Measurements from ENCODE around the gene STRA8.

Gene STRA8

DNA sequence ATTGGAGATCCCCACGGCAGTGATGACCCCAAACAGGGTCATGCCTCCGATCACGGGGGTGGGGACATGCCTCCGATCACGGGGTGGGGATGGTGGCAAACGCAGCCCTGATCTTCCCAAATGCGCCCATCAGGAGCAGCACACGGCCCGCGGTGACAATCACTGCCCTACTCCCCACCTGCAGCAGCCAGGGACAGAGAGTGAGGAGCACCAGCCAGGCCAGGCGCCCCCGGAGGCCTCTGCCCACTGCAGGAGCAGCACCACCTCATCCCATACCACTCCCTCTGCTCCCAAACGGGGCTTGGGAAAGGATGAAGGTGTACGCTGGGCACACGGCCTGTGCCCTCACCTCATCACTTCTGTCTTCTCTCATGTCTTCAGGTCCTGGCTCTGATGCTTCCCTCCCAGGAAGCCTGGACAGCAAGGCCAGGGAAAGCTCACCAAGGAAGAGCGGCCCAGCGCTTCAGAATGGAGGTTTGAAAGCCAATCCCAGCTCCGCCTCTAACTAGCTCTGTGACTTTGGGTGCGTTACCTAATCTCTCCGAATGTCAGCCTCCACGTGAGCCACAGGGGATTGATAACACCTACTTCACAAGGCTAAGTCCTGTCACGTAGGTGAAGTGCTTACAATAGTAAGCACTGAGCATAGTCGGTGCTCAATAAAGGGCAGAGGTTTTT lies 37.1 kb downstream of the STRA8 start:
- DNase-seq, result no peak

DNA sequence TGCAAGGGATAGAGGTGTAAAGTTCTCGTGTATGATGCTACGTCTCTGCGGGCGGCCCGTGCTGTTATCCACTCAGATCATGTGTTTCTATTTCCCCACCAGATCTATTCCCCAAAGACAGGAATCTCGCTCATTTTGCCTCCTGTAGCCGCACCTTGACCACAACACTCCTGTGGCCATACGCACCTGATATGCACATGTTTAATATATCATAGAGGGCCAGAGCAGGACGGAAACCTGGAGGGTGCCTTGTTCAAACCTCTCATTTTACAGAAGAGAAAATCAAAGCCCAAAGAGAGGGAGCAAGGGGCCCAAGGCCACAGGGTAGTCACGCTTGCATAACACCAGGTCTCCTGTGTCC lies 37.6 kb downstream of the STRA8 start:
- no peak for DNase-seq

DNA sequence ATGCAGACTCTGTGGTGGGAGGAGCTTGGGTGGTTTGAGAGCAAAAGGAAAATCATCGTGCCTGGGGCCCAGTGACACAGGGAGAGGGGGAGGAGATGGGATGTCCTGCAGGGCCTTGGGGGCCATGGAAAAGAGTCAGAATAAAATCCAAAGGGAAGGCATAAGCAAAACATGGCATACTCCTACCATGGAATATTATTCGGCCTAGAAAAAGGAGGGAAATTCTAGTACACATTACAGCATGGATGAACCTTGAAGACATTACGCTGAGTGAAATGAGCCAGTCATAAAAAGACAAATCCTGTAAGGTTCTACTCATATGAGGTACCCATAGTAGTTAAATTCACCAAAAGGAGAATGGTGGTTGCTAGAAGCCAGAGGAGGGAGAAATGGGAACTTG lies 38.7 kb downstream of the STRA8 start:
- DNase-seq, result no peak

DNA sequence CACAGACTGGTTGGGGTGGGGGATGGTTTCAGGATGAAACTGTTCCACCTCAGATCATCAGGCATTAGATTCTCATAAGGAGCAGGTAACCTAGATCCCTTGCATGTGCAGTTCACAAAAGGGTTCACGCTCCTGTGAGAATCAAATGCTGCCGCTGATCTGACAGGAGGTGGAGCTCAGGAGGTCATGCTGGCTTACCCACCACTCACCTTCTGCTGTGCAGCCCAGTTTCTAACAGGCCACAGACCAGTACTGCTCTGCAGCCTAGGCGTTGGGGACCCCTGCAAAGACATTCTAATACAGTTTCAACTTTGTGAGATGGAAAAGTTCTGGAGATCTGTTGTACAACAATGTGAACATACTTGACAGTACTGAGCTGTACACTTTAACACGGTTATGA lies 39.9 kb downstream of the STRA8 start:
- no peak for DNase-seq

GRCh38 chr7:135274495-135275268 lies 41.0 kb downstream of the STRA8 start:
- DNase-seq, result peak; percentile 70

DNA sequence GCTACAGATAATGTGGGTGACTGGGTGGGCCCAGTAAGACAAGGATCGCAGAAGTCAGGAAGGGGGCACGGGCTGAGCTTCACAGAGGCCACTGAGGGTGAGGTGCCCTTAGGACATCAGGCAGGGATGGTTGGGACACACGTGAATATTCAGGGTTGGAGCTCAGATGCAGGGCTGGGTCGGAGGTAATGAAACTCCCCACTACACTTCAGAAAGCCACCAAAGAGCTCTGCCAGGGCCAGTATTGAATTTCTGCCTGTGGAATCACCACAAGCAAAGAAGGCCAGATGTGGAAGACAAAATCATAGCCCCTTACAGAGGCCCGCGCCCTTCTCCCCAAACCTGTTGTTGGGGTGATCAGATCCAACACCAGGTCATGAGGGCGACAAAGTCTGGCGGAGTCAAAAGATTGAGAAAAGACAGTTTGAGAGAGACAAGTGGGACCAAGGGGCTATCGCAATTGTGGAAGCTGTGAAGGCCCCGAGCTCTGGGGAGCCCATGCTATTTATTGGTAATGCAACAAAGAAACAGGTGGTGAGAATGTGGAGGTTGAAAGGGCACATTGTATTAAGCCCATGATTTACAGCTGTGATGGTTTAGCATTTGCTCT lies 42.4 kb downstream of the STRA8 start:
- DNase-seq, result no peak

DNA sequence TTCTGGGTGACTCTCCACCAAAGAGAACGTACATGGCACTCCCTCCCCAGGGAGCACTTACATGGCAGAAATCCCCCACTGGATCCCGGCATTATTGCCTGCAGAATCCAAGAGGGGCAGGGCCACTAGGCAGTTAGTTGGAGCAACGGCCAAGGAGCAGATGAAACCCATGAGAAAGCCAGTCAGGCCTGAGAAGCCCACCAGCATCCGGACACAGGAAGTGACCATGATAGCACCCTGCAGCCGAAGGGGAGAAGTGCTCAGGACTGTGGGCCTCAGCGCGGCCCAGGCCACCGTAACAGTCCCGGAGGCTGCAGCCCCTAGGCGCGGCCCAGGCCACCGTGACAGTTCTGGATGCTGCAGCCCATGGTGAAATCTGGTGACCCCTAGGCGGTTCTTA lies 43.5 kb downstream of the STRA8 start:
- DNase-seq, result no peak

DNA sequence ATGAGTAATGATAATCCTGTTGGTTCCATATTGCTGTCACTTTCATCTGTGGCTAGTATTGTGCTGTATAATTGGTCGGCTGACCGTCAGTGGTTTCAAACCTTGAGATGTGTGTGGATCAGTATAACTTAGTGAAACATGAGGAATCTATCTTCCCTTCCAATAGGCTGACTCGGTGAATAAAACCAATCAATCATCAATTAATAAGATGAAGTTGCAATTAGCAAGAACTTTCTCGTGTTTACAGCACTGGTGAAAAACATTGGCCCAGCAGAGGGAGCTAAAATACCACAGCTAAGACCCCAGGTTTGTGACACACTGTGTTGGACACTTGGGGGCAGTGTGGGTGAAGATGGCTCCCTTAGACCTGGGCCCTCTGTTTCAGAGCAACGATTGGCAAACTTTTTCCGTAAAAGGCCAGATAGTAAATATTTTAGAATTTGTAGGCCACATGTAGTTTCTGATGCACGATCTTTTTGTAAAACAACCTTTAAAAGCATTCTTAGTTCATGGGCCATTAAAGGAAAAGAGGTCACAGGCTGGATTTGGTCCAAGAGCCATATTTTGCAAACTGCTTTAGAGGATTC lies 47.8 kb downstream of the STRA8 start:
- DNase-seq, result peak; percentile 87

GRCh38 chr7:135282561-135283254 lies 49.1 kb downstream of the STRA8 start:
- peak; percentile 28 for DNase-seq

DNA sequence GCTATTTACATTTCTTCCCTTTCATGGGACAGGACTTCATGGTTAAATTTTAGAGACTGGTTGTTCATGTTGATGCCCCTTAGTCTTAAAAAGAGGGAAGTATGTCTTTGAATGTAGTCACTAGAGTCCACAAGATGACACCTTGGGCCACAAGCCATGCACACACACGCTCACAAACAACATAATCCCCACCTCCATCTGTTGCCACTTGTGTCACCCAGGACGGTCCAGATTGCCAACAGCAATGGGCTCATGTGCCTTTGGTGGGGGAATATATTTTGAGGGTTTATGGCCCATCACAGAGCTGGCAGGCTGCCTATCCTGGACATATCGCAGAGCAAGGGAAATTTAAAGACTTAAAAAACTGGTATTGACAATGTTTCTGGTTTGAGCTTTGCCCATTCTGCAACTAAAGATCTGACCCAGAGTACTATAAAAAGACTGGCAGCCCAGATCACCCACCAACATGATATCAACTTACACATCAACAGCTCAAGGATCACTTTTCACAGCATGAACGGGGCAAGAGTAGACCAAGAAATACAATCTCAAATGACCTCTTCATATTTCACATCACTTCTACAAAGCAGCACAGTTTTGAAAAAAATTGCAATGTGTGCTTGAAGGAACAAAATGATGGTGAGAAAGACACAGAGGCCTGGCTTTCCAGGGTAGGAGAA lies 50.5 kb downstream of the STRA8 start:
- DNase-seq, result no peak

DNA sequence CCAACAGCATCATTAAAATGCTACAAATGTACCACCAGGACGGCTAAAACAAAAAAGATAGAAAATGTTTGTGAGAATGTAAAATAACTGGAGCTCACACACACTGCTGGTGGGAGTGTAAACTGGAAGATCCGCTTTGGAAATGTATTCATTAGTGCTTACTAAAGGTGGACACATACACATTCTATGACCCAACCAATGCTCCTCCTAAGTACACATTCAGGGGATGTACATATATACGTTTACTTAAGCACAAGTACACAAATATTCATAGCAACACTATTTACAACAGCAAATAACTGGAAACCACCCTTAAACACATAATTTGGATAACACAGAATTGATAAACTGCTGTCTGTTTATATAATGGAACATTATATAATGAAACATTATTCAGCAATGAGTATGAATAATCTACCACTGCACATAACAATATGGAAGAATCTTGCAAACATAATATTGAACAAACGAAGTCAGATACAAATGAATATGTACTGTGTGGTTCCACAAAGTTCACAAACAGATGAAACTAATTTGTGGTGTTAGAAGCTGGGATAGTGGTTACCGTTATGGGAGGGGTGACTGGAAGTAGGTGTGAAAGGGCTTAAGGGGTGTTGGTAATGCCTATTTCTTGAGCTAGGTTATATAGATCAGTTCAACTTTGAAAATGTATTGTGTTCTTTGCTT lies 52.1 kb downstream of the STRA8 start:
- DNase-seq, result no peak

DNA sequence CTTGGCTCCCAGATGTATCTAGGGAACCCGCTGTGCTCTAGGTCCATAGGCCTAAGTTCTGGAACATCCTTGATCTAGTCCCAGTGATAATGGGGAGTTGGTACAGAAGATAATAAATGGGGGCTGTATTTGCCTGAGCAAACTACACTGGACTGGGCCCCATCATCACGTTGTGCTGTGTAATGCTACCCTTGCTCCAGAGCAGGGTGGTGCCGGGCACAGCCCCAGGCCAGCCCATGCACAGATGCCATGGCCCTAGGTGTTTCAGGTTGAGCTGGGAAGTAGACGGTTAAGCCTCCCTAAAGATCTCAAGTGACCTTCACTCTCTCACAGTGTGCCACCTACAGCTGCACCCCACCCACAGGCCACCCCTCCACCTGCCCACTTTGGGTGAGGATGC lies 53.2 kb downstream of the STRA8 start:
- no peak for DNase-seq

- no peak for DNase-seq
Measured at GRCh38 chr7:135290594-135290993, 57.0 kb downstream of the STRA8 start.

DNA sequence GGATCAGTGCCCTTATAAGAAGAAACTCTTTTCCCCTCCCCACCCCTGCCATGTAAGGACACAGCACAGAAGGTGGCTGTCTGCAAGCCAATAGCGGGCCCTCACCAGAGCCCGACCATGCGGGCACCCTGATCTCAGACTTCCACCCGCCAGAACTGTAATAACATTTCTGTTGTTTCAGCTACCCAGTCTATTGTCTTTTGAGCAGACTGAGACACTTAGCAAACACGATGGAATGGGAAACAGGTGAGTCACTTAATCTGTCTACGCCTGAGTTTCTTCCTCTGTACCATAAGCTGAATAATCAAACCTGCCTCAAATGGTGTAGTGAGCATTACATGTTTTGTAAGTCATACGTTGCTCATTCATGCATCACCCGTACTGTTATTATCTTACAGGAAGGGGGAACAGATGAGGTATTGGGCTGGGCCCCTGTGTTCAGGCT lies 58.2 kb downstream of the STRA8 start:
- DNase-seq, result no peak

DNA sequence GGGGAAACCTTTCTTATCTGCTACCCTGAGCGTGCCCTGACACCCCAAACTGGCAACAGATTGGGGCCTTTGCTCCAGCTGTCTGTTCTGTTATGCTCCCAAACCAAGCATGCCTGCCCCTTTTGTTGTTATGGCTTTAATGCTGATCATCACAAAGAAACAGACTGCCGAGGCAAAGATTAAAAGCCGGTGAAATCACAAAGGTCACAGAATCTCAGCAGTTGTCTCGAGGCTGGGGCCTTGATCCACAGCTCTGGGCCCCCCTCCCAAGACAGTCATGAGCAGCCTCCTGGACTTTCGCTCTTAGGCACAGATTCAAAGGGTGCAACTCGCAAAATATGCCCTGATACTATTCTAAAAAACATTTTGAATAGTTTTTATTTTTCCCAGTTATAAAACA lies 65.6 kb downstream of the STRA8 start:
- DNase-seq, result no peak

GRCh38 chr7:135300913-135301765 lies 67.5 kb downstream of the STRA8 start:
- DNase-seq, result no peak

Data from femur (tissue), 1 donor.